Endothelial cell of umbilical vein (primary cell): Measurements from ENCODE around the gene CTIF. TPM values are rescaled to one million over a fixed set of nuclear protein-coding genes. Genes with fewer than 3 reads are reported as not detected.

Experiments used
- BruUV-seq: library from RNA; stranded (reverse); fragments of 400-500 nt; replicated peaks from 2 replicates; lab custom pipeline; 2021; lab: Mats Ljungman, UMichigan
- CTCF ChIA-PET: fragments of 300-600, 350-600 bp; sonication (Branson Sonifier 250); formaldehyde crosslinking; loops from one replicate; lab custom pipeline; 2021; ENCODE audit warnings: antibody characterized with exemption, inconsistent platforms; lab: Charles Lee
- POLR2A ChIA-PET: fragments of 300-600, 350-600 bp; sonication (Branson Sonifier 250); formaldehyde crosslinking; loops from one replicate; lab custom pipeline; 2021; ENCODE audit warnings: antibody characterized with exemption, inconsistent platforms; lab: Charles Lee
- DNase-seq: peaks from one replicate; pipeline ENCODE4 v3.0.0-alpha.2; 2011; ENCODE audit warnings: low read depth, low spot score
- FAIRE-seq: peaks from 2 replicates; lab custom pipeline; 2011; peaks lifted over from hg19 to GRCh38; lab: Jason Lieb, UNC
- H2AFZ ChIP-seq: 2 replicates; pipeline ENCODE4 v1.6.0; 2012; ENCODE audit warnings: low read depth, low read length, control low read depth, inconsistent platforms
- H3K27ac ChIP-seq: 2 replicates; pipeline ENCODE4 v1.5.1; 2011; ENCODE audit warnings: low read depth, mild to moderate bottlenecking, control low read depth, low read length, moderate library complexity; ENCODE audit not compliant: insufficient read depth
- H3K27me3 ChIP-seq, 2 experiments: 2 replicates each; pipeline versions ENCODE4 v1.6.0 to v1.6.1; 2011; ENCODE audit warnings: low read length in 2 of 2, mixed read lengths in 1 of 2; ENCODE audit not compliant: control insufficient read depth in 2 of 2, insufficient read depth in 2 of 2
- H3K36me3 ChIP-seq, 2 experiments: 2 replicates in 1 of 2; 3 replicates in 1 of 2; pipeline ENCODE4 v1.5.1; 2011; ENCODE audit warnings: low read length in 2 of 2, mild to moderate bottlenecking in 1 of 2, moderate library complexity in 1 of 2; ENCODE audit not compliant: control insufficient read depth in 2 of 2, insufficient read depth in 2 of 2; ENCODE audit errors: extremely low read depth in 1 of 2
- H3K4me1 ChIP-seq: 3 replicates; pipeline ENCODE4 v1.5.1; 2011; ENCODE audit warnings: mild to moderate bottlenecking, low read length; ENCODE audit not compliant: control insufficient read depth, insufficient read depth; ENCODE audit errors: extremely low read depth
- H3K4me2 ChIP-seq: 2 replicates; pipeline ENCODE4 v1.6.1; 2011; ENCODE audit warnings: low read length, control low read depth, mixed read lengths; ENCODE audit not compliant: insufficient read depth
- H3K4me3 ChIP-seq, 3 experiments: fragments of 200-600 bp in 1 of 3; sonication (generic), shearing (Covaris generic) in 1 of 3; replicated peaks in 1 of 3; 2 replicates each; pipeline ENCODE4 v1.5.1; 2011 to 2016; ENCODE audit warnings: control low read depth in 3 of 3, low read length in 3 of 3, mild to moderate bottlenecking in 2 of 3, inconsistent platforms in 1 of 3, low read depth in 1 of 3, moderate library complexity in 1 of 3; ENCODE audit not compliant: insufficient read depth in 1 of 3
- H3K79me2 ChIP-seq: 2 replicates; pipeline ENCODE4 v1.6.0; 2012; ENCODE audit warnings: low read length, inconsistent platforms; ENCODE audit not compliant: control insufficient read depth, insufficient read depth
- H3K9ac ChIP-seq: replicated peaks from 2 replicates; pipeline ENCODE3; 2011; ENCODE audit warnings: low read length, control low read depth; ENCODE audit not compliant: insufficient read depth; ENCODE audit errors: extremely low read depth
- H3K9me1 ChIP-seq: replicated peaks from 3 replicates; pipeline ENCODE4 v1.6.0; 2011; ENCODE audit warnings: mild to moderate bottlenecking, low read length; ENCODE audit not compliant: control insufficient read depth, insufficient read depth; ENCODE audit errors: extremely low read depth
- H3K9me3 ChIP-seq: replicated peaks from 2 replicates; pipeline ENCODE4 v1.5.1; 2012; ENCODE audit warnings: low read length, inconsistent platforms; ENCODE audit not compliant: control insufficient read depth, insufficient read depth
- H4K20me1 ChIP-seq: replicated peaks from 2 replicates; pipeline ENCODE3; 2011; ENCODE audit warnings: mild to moderate bottlenecking, low read length; ENCODE audit not compliant: control insufficient read depth, insufficient read depth; ENCODE audit errors: extremely low read depth
- CTCF ChIP-seq, 2 donors: IDR thresholded peaks; 1 replicate in 1 of 2; 2 replicates in 1 of 2; pipeline ENCODE4 v1.5.1; 2011; ENCODE audit warnings: low read length in 2 of 2, mild to moderate bottlenecking in 2 of 2, moderate library complexity in 2 of 2, control low read depth in 1 of 2, inconsistent platforms in 1 of 2, low read depth in 1 of 2; ENCODE audit not compliant: insufficient read depth in 1 of 2; ENCODE audit errors: extremely low read depth in 1 of 2
- EZH2 ChIP-seq: IDR thresholded peaks from 2 replicates; pipeline ENCODE4 v1.6.1; 2012; ENCODE audit warnings: borderline replicate concordance, low read depth, mild to moderate bottlenecking, moderate library complexity, low read length, inconsistent platforms; ENCODE audit not compliant: severe bottlenecking
- FOS ChIP-seq: IDR thresholded peaks from 2 replicates; pipeline ENCODE4 v1.6.1; 2011; ENCODE audit warnings: mild to moderate bottlenecking, low read length, moderate library complexity, borderline replicate concordance; ENCODE audit not compliant: insufficient read depth
- GATA2 ChIP-seq: IDR thresholded peaks from 2 replicates; pipeline ENCODE4 v1.7.0; 2011; ENCODE audit warnings: low read depth, mild to moderate bottlenecking, moderate library complexity, mixed read lengths, low read length; ENCODE audit not compliant: insufficient read length, insufficient read depth
- JUN ChIP-seq: IDR thresholded peaks from 2 replicates; pipeline ENCODE4 v1.6.1; 2011; ENCODE audit warnings: borderline replicate concordance, low read depth; ENCODE audit not compliant: insufficient read length, insufficient read depth
- MAX ChIP-seq: IDR thresholded peaks from 2 replicates; pipeline ENCODE4 v1.6.1; 2011; ENCODE audit not compliant: insufficient read depth, insufficient read length
- MYC ChIP-seq: IDR thresholded peaks from one replicate; pipeline ENCODE4 v1.6.1; 2011; ENCODE audit warnings: mild to moderate bottlenecking, low read depth, low read length
- POLR2A ChIP-seq: IDR thresholded peaks from 2 replicates; pipeline ENCODE4 v1.6.1; 2012; ENCODE audit warnings: low read depth, mild to moderate bottlenecking, control low read depth, low read length
- POLR2AphosphoS5 ChIP-seq: IDR thresholded peaks from 2 replicates; pipeline ENCODE4 v1.6.1; 2012; ENCODE audit warnings: low read depth, mild to moderate bottlenecking, control low read depth, low read length, moderate library complexity; ENCODE audit not compliant: insufficient read depth
- dilution Hi-C: fragments of 300-500 bp; cut with MboI; formaldehyde crosslinking; loops from one replicate; pipeline ENCODE4 v1.15.0; 2019; ENCODE audit warnings: low sequenced_read_pairs; ENCODE audit not compliant: extremely low pct_ligation_motif_present
- intact Hi-C: fragments of 100-400 bp; cut with micrococcal nuclease; formaldehyde crosslinking; loops from one replicate; pipeline ENCODE4 v1.10.0; 2022
- polyA plus RNA-seq, 4 experiments: library from polyadenylated mRNA; depleted of rRNA in 3 of 4; stranded (reverse) in 3 of 4; unstranded in 1 of 4; fragments of >200 nt; gene quantifications; 2 replicates each; pipeline versions ENCODE4 v1.2.1 to v1.2.3, GENCODE V29; 2011 to 2012; ENCODE audit warnings: missing spikeins in 1 of 4
- total RNA-seq: library from RNA; stranded (reverse); gene quantifications from 2 replicates; pipeline ENCODE4 v1.2.3, GENCODE V29; 2021

The CTIF gene
- total and polyA plus RNA-seq, 2 donors (not counting 3 experiments of a cell fraction or from before 2014, with no cell fraction given), result 20.9 to 57.7 TPM

- H3K4me2 ChIP-seq, result peak overlapping the region; percentile 7
These were observed 295.7 kb downstream of the CTIF start for GRCh38 chr18:48834413-48835031.

More at GRCh38 chr18:48834413-48835031, 295.7 kb downstream of the CTIF start:
- H3K79me2 ChIP-seq, result no peaks in the 10 kb centered on the region
- H3K27me3 ChIP-seq, result no peaks in the 10 kb centered on the region
- DNase-seq (peak; percentile 90), FAIRE-seq (peak; percentile 100)
- dilution Hi-C loops (no loop called here), intact Hi-C loops (loop anchor here (1.0 to 2.0 kb wide), 4 partner anchors 8 to 154 kb away; no protein-coding TSS in a partner anchor)
- H3K4me3 ChIP-seq, result no peak overlapping the region
- POLR2A ChIA-PET, result no interaction called here
- CTCF ChIA-PET, result interaction anchor here (0.6 to 3.6 kb wide), 6 partner anchors 9 to 67 kb away, joined by 3 to 14 read pairs (median 3); no protein-coding TSS in a partner anchor
- no peaks in the 10 kb centered on the region for H4K20me1 ChIP-seq
- H3K9me3 ChIP-seq, result no peaks in the 10 kb centered on the region
- H2AFZ ChIP-seq, result no peak overlapping the region
- H3K27ac ChIP-seq, result peak overlapping the region; percentile 30
- no peak overlapping the region for H3K9ac ChIP-seq
- H3K4me1 ChIP-seq, result peaks cover 36% of the 10 kb centered on the region
- H3K9me1 ChIP-seq, result no peaks in the 10 kb centered on the region
- TF ChIP-seq MYC (peak; percentile 92), FOS (peak; percentile 99), POLR2A (no peak), POLR2AphosphoS5 (peak; percentile 94), CTCF (IDR thresholded peaks at IDR 0.05; ENCODE audit: extremely low read depth in 1 of 2, insufficient read depth in 1 of 2, low read depth in 1 of 2, low read length in 2 of 2) (no peak), MAX (peak; percentile 48), EZH2 (no peak), JUN (peak; percentile 91), GATA2 (peak; percentile 76)
- no TSS peak for BruUV-seq
- no peaks in the 10 kb centered on the region for H3K36me3 ChIP-seq
